DMS153 (cell line): Measurements from ENCODE around the gene TBC1D21.

Experiments used
- DNase-seq: peaks from one replicate; lab custom pipeline; 2025; lab: John Stamatoyannopoulos, UW

Gene TBC1D21

GRCh38 chr15:73862276-73862675, 11.1 kb upstream of the TBC1D21 start:
- DNase-seq, result no peak

GRCh38 chr15:73865379-73865778, 8.0 kb upstream of the TBC1D21 start:
- no peak for DNase-seq

- DNase-seq, result no peak
Observed at GRCh38 chr15:73865904-73866303, 7.5 kb upstream of the TBC1D21 start.

- no peak for DNase-seq
Observed at GRCh38 chr15:73866481-73866880, 6.9 kb upstream of the TBC1D21 start.

- DNase-seq, result no peak
Observed at GRCh38 chr15:73866881-73867410, 6.4 kb upstream of the TBC1D21 start.

- no peak for DNase-seq
Observed at GRCh38 chr15:73867426-73867825, 5.9 kb upstream of the TBC1D21 start.

- DNase-seq, result no peak
Observed at GRCh38 chr15:73867956-73868355, 5.4 kb upstream of the TBC1D21 start.

GRCh38 chr15:73869216-73869995, 4.0 kb upstream of the TBC1D21 start:
- DNase-seq, result no peak

GRCh38 chr15:73870700-73871408, 2.5 kb upstream of the TBC1D21 start:
- DNase-seq, result no peak

- DNase-seq, result no peak
Observed at GRCh38 chr15:73872346-73872745, 1.0 kb upstream of the TBC1D21 start.

GRCh38 chr15:73873889-73874511, 636 bp downstream of the TBC1D21 start:
- no peak for DNase-seq

GRCh38 chr15:73879426-73879825, 6.1 kb downstream of the TBC1D21 start:
- DNase-seq, result no peak

GRCh38 chr15:73881579-73882320, 8.4 kb downstream of the TBC1D21 start:
- no peak for DNase-seq

GRCh38 chr15:73882761-73883419, 9.5 kb downstream of the TBC1D21 start:
- no peak for DNase-seq

- no peak for DNase-seq
Observed at GRCh38 chr15:73884159-73884558, 10.8 kb downstream of the TBC1D21 start.

GRCh38 chr15:73885954-73886700, 12.8 kb downstream of the TBC1D21 start:
- DNase-seq, result no peak

GRCh38 chr15:73886717-73887345, 13.5 kb downstream of the TBC1D21 start:
- DNase-seq, result no peak

GRCh38 chr15:73887481-73887880, 14.1 kb downstream of the TBC1D21 start:
- DNase-seq, result no peak

- no peak for DNase-seq
Observed at GRCh38 chr15:73888224-73889041, 15.1 kb downstream of the TBC1D21 start.
